GM12878 (cell line): ENCODE measurements around the gene RFX1. TPM values are rescaled to one million over a fixed set of nuclear protein-coding genes. Genes with fewer than 3 reads are reported as not detected.

ENCODE experiments used
- ATAC-seq: fragments of 200-7000 bp; cut with Tn5 transposase; 3 replicates; pipeline ENCODE4 v1.9.1; 2020; ENCODE audit warnings: mild to moderate bottlenecking, moderate library complexity
- BruUV-seq: library from RNA; stranded (reverse); fragments of 400-500 nt; replicated peaks from 2 replicates; lab custom pipeline; 2021; lab: Mats Ljungman, UMichigan
- CTCF ChIA-PET: fragments of 300-600 bp; sonication (Branson Sonifier 250); formaldehyde crosslinking; extraction: SDS; loops from one replicate; lab custom pipeline; 2021; ENCODE audit warnings: inconsistent platforms; lab: Yijun Ruan, JAX
- POLR2A ChIA-PET: fragments of 350-600 bp; formaldehyde crosslinking; extraction: SDS; loops from one replicate; lab custom pipeline; 2021; ENCODE audit warnings: inconsistent platforms; lab: Charles Lee
- RAD21 ChIA-PET: fragments of 300-600 bp; sonication (Branson Sonifier 250); formaldehyde crosslinking; loops from one replicate; lab custom pipeline; 2023; ENCODE audit warnings: antibody characterized with exemption; ENCODE audit not compliant: unreplicated experiment; lab: Charles Lee
- SMC1A ChIA-PET: fragments of 300-600 bp; sonication (Branson Sonifier 250); formaldehyde crosslinking; loops from one replicate; lab custom pipeline; 2023; ENCODE audit not compliant: unreplicated experiment, uncharacterized antibody; lab: Charles Lee
- DNase-seq: peaks from one replicate; pipeline ENCODE4 v3.0.0-alpha.2; 2011; ENCODE audit warnings: low read depth, low spot score
- FAIRE-seq: peaks from 3 replicates; lab custom pipeline; 2011; peaks lifted over from hg19 to GRCh38; lab: Jason Lieb, UNC
- H2AFZ ChIP-seq: 2 replicates; pipeline ENCODE4 v1.6.0; 2011; ENCODE audit warnings: low read depth, low read length, control low read depth; ENCODE audit not compliant: control insufficient read depth
- H3K27ac ChIP-seq: 2 replicates; pipeline ENCODE4 v1.5.1; 2011; ENCODE audit warnings: control low read depth; ENCODE audit not compliant: control insufficient read depth, insufficient read depth
- H3K27me3 ChIP-seq, 2 experiments: replicated peaks in 1 of 2; 2 replicates each; pipeline versions ENCODE4 v1.6.0 to v1.6.1; 2011; ENCODE audit warnings: low read length in 1 of 2; ENCODE audit not compliant: control insufficient read depth in 2 of 2, insufficient read depth in 2 of 2
- H3K36me3 ChIP-seq, 2 experiments: 2 replicates each; pipeline ENCODE4 v1.5.1; 2011; ENCODE audit warnings: low read length in 1 of 2; ENCODE audit not compliant: control insufficient read depth in 2 of 2, insufficient read depth in 2 of 2
- H3K4me1 ChIP-seq: 2 replicates; pipeline ENCODE4 v1.6.1; 2011; ENCODE audit warnings: mild to moderate bottlenecking, low read length, moderate library complexity, mixed read lengths; ENCODE audit not compliant: control insufficient read depth, insufficient read depth
- H3K4me2 ChIP-seq: 2 replicates; pipeline ENCODE4 v1.6.0; 2011; ENCODE audit warnings: control low read depth; ENCODE audit not compliant: control insufficient read depth, insufficient read depth
- H3K4me3 ChIP-seq: fragments of 200-600 bp; sonication (generic); 2 replicates; pipeline ENCODE4 v1.5.1; 2016
- H3K79me2 ChIP-seq: 2 replicates; pipeline ENCODE4 v1.6.0; 2011; ENCODE audit warnings: low read length; ENCODE audit not compliant: control insufficient read depth, insufficient read depth
- H3K9ac ChIP-seq: 2 replicates; pipeline ENCODE4 v1.8.0; 2011; ENCODE audit warnings: low read length, control low read depth, mixed read lengths; ENCODE audit not compliant: control insufficient read depth, insufficient read depth
- H3K9me3 ChIP-seq: replicated peaks from 3 replicates; pipeline ENCODE4 v1.5.1; 2011; ENCODE audit warnings: mild to moderate bottlenecking, low read length; ENCODE audit not compliant: control insufficient read depth, insufficient read depth
- H4K20me1 ChIP-seq: 2 replicates; pipeline ENCODE4 v1.6.0; 2011; ENCODE audit not compliant: control insufficient read depth, insufficient read depth
- BRCA1 ChIP-seq: IDR thresholded peaks from 2 replicates; pipeline ENCODE4 v1.6.1; 2011; ENCODE audit warnings: low read depth, low read length, improper control_type of control experiment
- CBFB ChIP-seq: IDR thresholded peaks from 2 replicates; pipeline ENCODE4 v1.6.1; 2016; ENCODE audit warnings: antibody characterized with exemption, low read depth
- EED ChIP-seq: sonication (generic); IDR thresholded peaks from 2 replicates; pipeline ENCODE4 v1.6.1; 2016; ENCODE audit warnings: antibody characterized with exemption, low read depth
- LARP7 ChIP-seq: fragments of 450-650 bp; IDR thresholded peaks from 2 replicates; pipeline ENCODE4 v1.6.1; 2017; ENCODE audit warnings: mild to moderate bottlenecking
- NFIC ChIP-seq: IDR thresholded peaks from 2 replicates; pipeline ENCODE4 v1.6.1; 2012; ENCODE audit warnings: low read depth, mild to moderate bottlenecking, inconsistent platforms, low read length, moderate library complexity
- SMARCA5 ChIP-seq: fragments of 450-650 bp; IDR thresholded peaks from 2 replicates; pipeline ENCODE4 v1.6.1; 2017; ENCODE audit warnings: mild to moderate bottlenecking
- SREBF2 ChIP-seq: IDR thresholded peaks from 2 replicates; pipeline ENCODE4 v1.6.1; 2012; ENCODE audit warnings: mild to moderate bottlenecking, low read length
- SUPT20H ChIP-seq: IDR thresholded peaks from 2 replicates; pipeline ENCODE4 v1.6.1; 2011; ENCODE audit warnings: low read depth, mild to moderate bottlenecking, low read length, moderate library complexity, borderline replicate concordance; ENCODE audit not compliant: control insufficient read depth
- TBL1XR1 ChIP-seq: IDR thresholded peaks from 2 replicates; pipeline ENCODE4 v1.6.1; 2012; ENCODE audit warnings: low read depth, low read length, improper control_type of control experiment
- WRNIP1 ChIP-seq: IDR thresholded peaks from 2 replicates; pipeline ENCODE4 v1.6.1; 2011; ENCODE audit warnings: low read depth, low read length, improper control_type of control experiment, borderline replicate concordance
- ZBED1 ChIP-seq: IDR thresholded peaks from 2 replicates; pipeline ENCODE4 v1.6.1; 2016; ENCODE audit warnings: borderline replicate concordance
- ZNF687 ChIP-seq: fragments of 450-650 bp; IDR thresholded peaks from 2 replicates; pipeline ENCODE4 v1.6.1; 2017; ENCODE audit warnings: mild to moderate bottlenecking, moderate library complexity
- WGBS: methylation state at CpG from one replicate; pipeline ENCODE4 v1.1.6; 2016; ENCODE audit warnings: low lambda C conversion rate; ENCODE audit not compliant: insufficient replicate concordance, insufficient coverage; ENCODE audit errors: missing lambda C conversion rate; 5-methylcytosine and 5-hydroxymethylcytosine counted together
- in situ Hi-C: fragments of 300-500 bp; cut with MboI; formaldehyde crosslinking; loops from 9 replicates; pipeline ENCODE4 v1.14.3; 2018; ENCODE audit warnings: mixed read lengths
- intact Hi-C: fragments of 100-400 bp; cut with micrococcal nuclease; formaldehyde crosslinking; loops from one replicate; pipeline ENCODE4 v1.14.2; 2022; ENCODE audit not compliant: unreplicated experiment
- polyA plus RNA-seq, 11 experiments: library from polyadenylated mRNA; depleted of rRNA in 4 of 11; unstranded in 6 of 11; stranded (reverse) in 5 of 11; fragments of >200 nt; fragmentation: Nextera tagmentation in 4 of 11; fragmentation: Illumina TruSeq in 1 of 11; extraction: Ambion mirVana in 4 of 11; extraction: Trizol in 1 of 11; gene quantifications; 1 replicate in 1 of 11; 2 replicates in 10 of 11; pipeline versions ENCODE4 v1.2.1 to v1.2.3, GENCODE V29; 2011 to 2016; ENCODE audit warnings: inconsistent platforms in 2 of 11, missing spikeins in 2 of 11, low read depth in 1 of 11
- total RNA-seq, 4 experiments: library from RNA; depleted of rRNA in 3 of 4; stranded (reverse); fragments of >200 nt in 3 of 4; fragmentation: Illumina TruSeq in 1 of 4; extraction: Trizol in 1 of 4; gene quantifications; 2 replicates each; pipeline versions ENCODE4 v1.2.1 to v1.2.3, GENCODE V29; 2013 to 2021

RFX1 gene
- total and polyA plus RNA-seq, 10 of the 15 experiments (the other 5 are each of a cell fraction or from before 2014, with no cell fraction given) = 0.05 to 11.0 (median 1.5) TPM

GRCh38 chr19:13951799-13952153 lies 54.3 kb downstream of the RFX1 start:
- RAD21 ChIA-PET = interaction anchor here (0.7 to 3.2 kb wide), 7 partner anchors 35 to 92 kb away, joined by 3 to 21 read pairs (median 6); partner anchors contain the start of genes IL27RA and RFX1
- TF ChIP-seq LARP7 (peak; percentile 40; the same call in 1 of the 2 replicates), ZBED1 (no peak)
- TF ChIP-seq, all 136 proteins: peak for 1
- Histone ChIP-seq H3K4me1 (peaks cover 11% of the 10 kb centered on the region), H3K4me3 (peak overlapping the region; percentile 61), H3K4me2 (peak overlapping the region; percentile 95), H3K79me2 (peaks cover 15% of the 10 kb centered on the region), H4K20me1 (no peaks in the 10 kb centered on the region), H3K36me3 (peaks cover 0 to 7% of the 10 kb centered on the region in 2 experiments; a peak in 3 of 4 replicates), H3K9me3 (no peaks in the 10 kb centered on the region), H3K9ac (no peak overlapping the region), H3K27ac (no peak overlapping the region), H3K27me3 (no peaks in the 10 kb centered on the region), H2AFZ (peak overlapping the region; percentile 87)
- no TSS peak for BruUV-seq
- CTCF ChIA-PET = interaction anchor here (0.6 to 2.9 kb wide), 6 partner anchors 53 to 178 kb away, joined by 4 to 10 read pairs (median 5); partner anchors contain the start of gene IL27RA
- FAIRE-seq (no peak), ATAC-seq (peak; percentile 1; the same call in 2 of the 3 replicates), DNase-seq (no peak)
- POLR2A ChIA-PET = interaction anchor here (0.6 to 1.0 kb wide), 2 partner anchors 35 to 52 kb away, joined by 3 to 4 read pairs; no protein-coding TSS in a partner anchor
- in situ Hi-C loops (no loop called here), intact Hi-C loops (loop anchor here (1.0 to 5.0 kb wide), 3 partner anchors 36 to 81 kb away; partner anchors contain the start of gene IL27RA)
- WGBS = 18% methylated on average over 20 of the region's 20 CpGs
- SMC1A ChIA-PET = interaction anchor here (1.0 to 2.1 kb wide), 3 partner anchors 46 to 91 kb away, joined by 3 to 9 read pairs (median 5); partner anchors contain the start of genes BRME1 and CC2D1A

- Histone ChIP-seq H3K9me3 (no peaks in the 10 kb centered on the region), H3K4me1 (peaks cover 11% of the 10 kb centered on the region), H4K20me1 (no peaks in the 10 kb centered on the region), H3K36me3 (peaks cover 0 to under 1% of the 10 kb centered on the region in 2 experiments; a peak in 3 of 4 replicates), H3K4me3 (no peak overlapping the region), H3K4me2 (no peak overlapping the region), H3K27ac (no peak overlapping the region), H2AFZ (no peak overlapping the region), H3K79me2 (peaks cover 15% of the 10 kb centered on the region), H3K27me3 (no peaks in the 10 kb centered on the region), H3K9ac (no peak overlapping the region)
- 31% methylated on average over 2 of the region's 2 CpGs for WGBS
- no TSS peak for BruUV-seq
- in situ Hi-C loops (no loop called here), intact Hi-C loops (loop anchor here (5.0 kb wide), 2 partner anchors 36 to 81 kb away; partner anchors contain the start of gene IL27RA)
- FAIRE-seq (no peak), DNase-seq (no peak), ATAC-seq (no peak)
- ChIA-PET SMC1A (interaction anchor here (1.0 kb wide), 1 partner anchor 91 kb away, joined by 3 read pairs; no protein-coding TSS in a partner anchor), POLR2A (interaction anchor here (0.7 kb wide), 2 partner anchors 22 to 50 kb away, joined by 3 to 6 read pairs; no protein-coding TSS in a partner anchor), RAD21 (no interaction called here), CTCF (interaction anchor here (0.7 to 1.1 kb wide), 2 partner anchors 36 to 81 kb away, joined by 3 to 4 read pairs; partner anchors contain the start of gene IL27RA)
- TF ChIP-seq BRCA1 = no peak
- no peak for TF ChIP-seq TBL1XR1
- no peak for TF ChIP-seq ZNF687
- no peak for TF ChIP-seq SREBF2
- TF ChIP-seq EED = no peak
- no peak for TF ChIP-seq NFIC
- no peak for TF ChIP-seq WRNIP1
- no peak for TF ChIP-seq SUPT20H
- no peak for TF ChIP-seq SMARCA5
- no peak for TF ChIP-seq CBFB
Observed at GRCh38 chr19:13951043-13951442, 55.1 kb downstream of the RFX1 start.
